Fibroblast of lung (primary cell): ENCODE data around the gene SEMA4G.

Experiments
- EZH2 ChIP-seq: IDR thresholded peaks from 2 replicates; pipeline ENCODE4 v1.5.1; 2012; ENCODE audit warnings: low read length, control low read depth, mild to moderate bottlenecking; ENCODE audit errors: missing control alignments
- TF ChIP-seq, protein P1 (sequence below), 2 donors: IDR thresholded peaks in 1 of 2; conservative IDR thresholded peaks in 1 of 2; 1 replicate in 1 of 2; 2 replicates in 1 of 2; pipeline ENCODE4 v1.5.1; 2011 to 2012; ENCODE audit warnings: low read length in 2 of 2, control low read depth in 1 of 2, inconsistent platforms in 1 of 2, low read depth in 1 of 2, mild to moderate bottlenecking in 1 of 2

- TF ChIP-seq, protein P1, sequence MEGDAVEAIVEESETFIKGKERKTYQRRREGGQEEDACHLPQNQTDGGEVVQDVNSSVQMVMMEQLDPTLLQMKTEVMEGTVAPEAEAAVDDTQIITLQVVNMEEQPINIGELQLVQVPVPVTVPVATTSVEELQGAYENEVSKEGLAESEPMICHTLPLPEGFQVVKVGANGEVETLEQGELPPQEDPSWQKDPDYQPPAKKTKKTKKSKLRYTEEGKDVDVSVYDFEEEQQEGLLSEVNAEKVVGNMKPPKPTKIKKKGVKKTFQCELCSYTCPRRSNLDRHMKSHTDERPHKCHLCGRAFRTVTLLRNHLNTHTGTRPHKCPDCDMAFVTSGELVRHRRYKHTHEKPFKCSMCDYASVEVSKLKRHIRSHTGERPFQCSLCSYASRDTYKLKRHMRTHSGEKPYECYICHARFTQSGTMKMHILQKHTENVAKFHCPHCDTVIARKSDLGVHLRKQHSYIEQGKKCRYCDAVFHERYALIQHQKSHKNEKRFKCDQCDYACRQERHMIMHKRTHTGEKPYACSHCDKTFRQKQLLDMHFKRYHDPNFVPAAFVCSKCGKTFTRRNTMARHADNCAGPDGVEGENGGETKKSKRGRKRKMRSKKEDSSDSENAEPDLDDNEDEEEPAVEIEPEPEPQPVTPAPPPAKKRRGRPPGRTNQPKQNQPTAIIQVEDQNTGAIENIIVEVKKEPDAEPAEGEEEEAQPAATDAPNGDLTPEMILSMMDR (conservative IDR thresholded peaks at IDR 0.05 in 1 of 2, IDR thresholded peaks at IDR 0.05 in 1 of 2; ENCODE audit: low read depth in 1 of 2, low read length in 2 of 2): no peak
- TF ChIP-seq EZH2: no peak
Observed at GRCh38 chr10:100977436-100977835, 8.1 kb downstream of the SEMA4G start.
